ENCODE measurements around the gene GCGR.

DNA sequence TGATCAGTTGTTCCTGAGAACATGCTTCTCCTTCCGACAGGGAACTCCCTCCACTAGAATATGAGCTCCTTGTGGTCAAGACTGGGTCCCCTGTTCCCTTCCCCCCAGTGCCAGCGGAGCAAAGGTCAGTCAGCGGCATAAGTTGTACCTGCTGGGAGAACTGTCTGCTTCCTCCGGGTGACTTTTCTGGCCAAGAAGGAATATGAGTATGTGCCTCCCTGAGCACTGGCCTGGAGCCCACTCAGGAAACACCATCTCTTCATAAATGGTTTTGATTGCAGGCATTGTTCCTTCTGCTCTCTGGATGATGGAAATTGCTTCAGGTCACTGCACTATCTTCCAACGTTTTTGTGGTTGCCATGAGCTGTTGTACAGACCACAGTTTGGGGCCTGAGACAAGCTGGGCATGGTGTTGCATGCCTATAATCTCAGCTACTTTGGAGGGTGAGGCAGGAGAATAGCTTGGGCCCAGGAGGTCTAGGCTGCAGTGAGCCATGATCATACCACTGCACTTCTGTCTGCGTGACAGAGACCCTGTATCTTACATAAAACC, 59.2 kb downstream of the GCGR start:
- TF ChIP-seq CTCF (conservative IDR thresholded peaks at IDR 0.05; ENCODE audit: low read depth in 2 of 2) (no peak), POLR2AphosphoS5 (IDR thresholded peaks at IDR 0.05; ENCODE audit: low read depth) (no peak), EZH2 (IDR thresholded peaks at IDR 0.05; ENCODE audit: low read depth, unreplicated experiment) (no peak)

Measured in GM23338 (cell line).